ENCODE data around the gene FOSL1.

- no peak for TF ChIP-seq CTCF (IDR thresholded peaks at IDR 0.05)
- TF ChIP-seq EZH2 (IDR thresholded peaks at IDR 0.05; ENCODE audit: borderline replicate concordance, insufficient read depth, low read depth, low read length, poor library complexity, severe bottlenecking), result no peak
Observed at GRCh38 chr11:65862941-65863888, 37.0 kb downstream of the FOSL1 start.
